SK-N-SH treated with all-trans-retinoic acid at 6 μM for 48 hours (cell line): Measurements from ENCODE around the gene MALRD1.

ENCODE experiments used
- BACH2 ChIP-seq: fragments of 250-450 bp; sonication (Bioruptor Pico); IDR thresholded peaks from 2 replicates; pipeline ENCODE4 v1.9.0; 2021; ENCODE audit warnings: mild to moderate bottlenecking, borderline replicate concordance
- ESRRG ChIP-seq: fragments of 250-450 bp; sonication (Bioruptor Pico); IDR thresholded peaks from 2 replicates; pipeline ENCODE4 v1.6.1; 2021; ENCODE audit warnings: mild to moderate bottlenecking
- PPARA ChIP-seq: fragments of 250-450 bp; sonication (Bioruptor Pico); IDR thresholded peaks from 2 replicates; pipeline ENCODE4 v1.5.0; 2020; ENCODE audit warnings: mild to moderate bottlenecking, borderline replicate concordance
- RARB ChIP-seq: fragments of 250-450 bp; sonication (Bioruptor Pico); IDR thresholded peaks from 2 replicates; pipeline ENCODE4 v1.8.0; 2021; ENCODE audit warnings: mild to moderate bottlenecking, moderate library complexity
- TCF4 ChIP-seq: fragments of 250-450 bp; sonication (Bioruptor Pico); IDR thresholded peaks from 2 replicates; pipeline ENCODE4 v1.8.0; 2021; ENCODE audit warnings: mild to moderate bottlenecking, moderate library complexity, borderline replicate concordance
- ZFP3 ChIP-seq: fragments of 250-450 bp; sonication (Bioruptor Pico); IDR thresholded peaks from 2 replicates; pipeline ENCODE4 v1.5.0; 2020; ENCODE audit warnings: mild to moderate bottlenecking, moderate library complexity
- ZNF565 ChIP-seq: fragments of 450-650 bp; formaldehyde crosslinking; conservative IDR thresholded peaks from 2 replicates; pipeline ENCODE4 v1.5.0; 2020; ENCODE audit warnings: low read depth, mild to moderate bottlenecking, moderate library complexity
- TF ChIP-seq, protein P1 (sequence below): fragments of 250-450 bp; sonication (Bioruptor Pico); IDR thresholded peaks from 2 replicates; pipeline ENCODE4 v1.5.0; 2020; ENCODE audit warnings: mild to moderate bottlenecking, moderate library complexity
- TF ChIP-seq, protein P2 (sequence below): fragments of 250-450 bp; sonication (Bioruptor Pico); IDR thresholded peaks from 2 replicates; pipeline ENCODE4 v1.5.1; 2020; ENCODE audit warnings: low read depth, mild to moderate bottlenecking, moderate library complexity
- TF ChIP-seq, protein P3 (sequence below): fragments of 250-450 bp; sonication (Bioruptor Pico); IDR thresholded peaks from 2 replicates; pipeline ENCODE4 v1.8.0; 2020; ENCODE audit warnings: mild to moderate bottlenecking, moderate library complexity, borderline replicate concordance

DNA sequence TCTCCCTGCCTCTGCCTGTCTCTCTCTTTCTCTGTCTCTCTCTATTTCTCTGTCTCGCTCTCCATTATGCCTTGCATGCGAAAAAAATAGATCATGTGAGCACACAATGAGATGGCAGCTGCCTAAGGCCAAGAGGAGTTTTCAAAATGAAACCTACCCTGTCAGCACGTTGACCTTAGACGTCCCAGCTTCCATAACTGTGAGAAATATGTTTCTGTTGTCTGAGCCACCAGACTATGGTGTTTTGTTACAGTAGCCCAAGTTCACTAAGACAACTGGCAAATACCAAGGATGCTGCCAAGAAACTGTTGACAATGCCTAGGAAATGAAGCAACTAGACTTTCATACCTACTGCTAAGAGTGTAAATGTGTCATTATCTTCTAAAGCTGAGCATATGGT is 697.1 kb downstream of the MALRD1 start:
- TF ChIP-seq ESRRG (CRISPR knock-in tag) = no peak
- TF ChIP-seq TCF4 (CRISPR knock-in tag) = no peak
- no peak for TF ChIP-seq BACH2 (CRISPR knock-in tag)
- no peak for TF ChIP-seq ZFP3 (CRISPR knock-in tag)
- TF ChIP-seq, protein P1, sequence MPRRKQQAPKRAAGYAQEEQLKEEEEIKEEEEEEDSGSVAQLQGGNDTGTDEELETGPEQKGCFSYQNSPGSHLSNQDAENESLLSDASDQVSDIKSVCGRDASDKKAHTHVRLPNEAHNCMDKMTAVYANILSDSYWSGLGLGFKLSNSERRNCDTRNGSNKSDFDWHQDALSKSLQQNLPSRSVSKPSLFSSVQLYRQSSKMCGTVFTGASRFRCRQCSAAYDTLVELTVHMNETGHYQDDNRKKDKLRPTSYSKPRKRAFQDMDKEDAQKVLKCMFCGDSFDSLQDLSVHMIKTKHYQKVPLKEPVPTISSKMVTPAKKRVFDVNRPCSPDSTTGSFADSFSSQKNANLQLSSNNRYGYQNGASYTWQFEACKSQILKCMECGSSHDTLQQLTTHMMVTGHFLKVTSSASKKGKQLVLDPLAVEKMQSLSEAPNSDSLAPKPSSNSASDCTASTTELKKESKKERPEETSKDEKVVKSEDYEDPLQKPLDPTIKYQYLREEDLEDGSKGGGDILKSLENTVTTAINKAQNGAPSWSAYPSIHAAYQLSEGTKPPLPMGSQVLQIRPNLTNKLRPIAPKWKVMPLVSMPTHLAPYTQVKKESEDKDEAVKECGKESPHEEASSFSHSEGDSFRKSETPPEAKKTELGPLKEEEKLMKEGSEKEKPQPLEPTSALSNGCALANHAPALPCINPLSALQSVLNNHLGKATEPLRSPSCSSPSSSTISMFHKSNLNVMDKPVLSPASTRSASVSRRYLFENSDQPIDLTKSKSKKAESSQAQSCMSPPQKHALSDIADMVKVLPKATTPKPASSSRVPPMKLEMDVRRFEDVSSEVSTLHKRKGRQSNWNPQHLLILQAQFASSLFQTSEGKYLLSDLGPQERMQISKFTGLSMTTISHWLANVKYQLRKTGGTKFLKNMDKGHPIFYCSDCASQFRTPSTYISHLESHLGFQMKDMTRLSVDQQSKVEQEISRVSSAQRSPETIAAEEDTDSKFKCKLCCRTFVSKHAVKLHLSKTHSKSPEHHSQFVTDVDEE (CRISPR knock-in tag) = no peak
- no peak for TF ChIP-seq RARB (CRISPR knock-in tag)
- no peak for TF ChIP-seq PPARA (CRISPR knock-in tag)
- TF ChIP-seq, protein P2, sequence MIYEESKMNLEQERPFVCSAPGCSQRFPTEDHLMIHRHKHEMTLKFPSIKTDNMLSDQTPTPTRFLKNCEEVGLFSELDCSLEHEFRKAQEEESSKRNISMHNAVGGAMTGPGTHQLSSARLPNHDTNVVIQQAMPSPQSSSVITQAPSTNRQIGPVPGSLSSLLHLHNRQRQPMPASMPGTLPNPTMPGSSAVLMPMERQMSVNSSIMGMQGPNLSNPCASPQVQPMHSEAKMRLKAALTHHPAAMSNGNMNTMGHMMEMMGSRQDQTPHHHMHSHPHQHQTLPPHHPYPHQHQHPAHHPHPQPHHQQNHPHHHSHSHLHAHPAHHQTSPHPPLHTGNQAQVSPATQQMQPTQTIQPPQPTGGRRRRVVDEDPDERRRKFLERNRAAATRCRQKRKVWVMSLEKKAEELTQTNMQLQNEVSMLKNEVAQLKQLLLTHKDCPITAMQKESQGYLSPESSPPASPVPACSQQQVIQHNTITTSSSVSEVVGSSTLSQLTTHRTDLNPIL (CRISPR knock-in tag) = no peak
- TF ChIP-seq, protein P3, sequence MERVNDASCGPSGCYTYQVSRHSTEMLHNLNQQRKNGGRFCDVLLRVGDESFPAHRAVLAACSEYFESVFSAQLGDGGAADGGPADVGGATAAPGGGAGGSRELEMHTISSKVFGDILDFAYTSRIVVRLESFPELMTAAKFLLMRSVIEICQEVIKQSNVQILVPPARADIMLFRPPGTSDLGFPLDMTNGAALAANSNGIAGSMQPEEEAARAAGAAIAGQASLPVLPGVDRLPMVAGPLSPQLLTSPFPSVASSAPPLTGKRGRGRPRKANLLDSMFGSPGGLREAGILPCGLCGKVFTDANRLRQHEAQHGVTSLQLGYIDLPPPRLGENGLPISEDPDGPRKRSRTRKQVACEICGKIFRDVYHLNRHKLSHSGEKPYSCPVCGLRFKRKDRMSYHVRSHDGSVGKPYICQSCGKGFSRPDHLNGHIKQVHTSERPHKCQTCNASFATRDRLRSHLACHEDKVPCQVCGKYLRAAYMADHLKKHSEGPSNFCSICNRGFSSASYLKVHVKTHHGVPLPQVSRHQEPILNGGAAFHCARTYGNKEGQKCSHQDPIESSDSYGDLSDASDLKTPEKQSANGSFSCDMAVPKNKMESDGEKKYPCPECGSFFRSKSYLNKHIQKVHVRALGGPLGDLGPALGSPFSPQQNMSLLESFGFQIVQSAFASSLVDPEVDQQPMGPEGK (CRISPR knock-in tag) = no peak
- TF ChIP-seq ZNF565 = no peak
